OCI-M1 (cell line): Measurements from ENCODE around the gene NDUFS7.
"Not testable (repeated sequence)": the region's sequence is repeated elsewhere in the genome, so short reads cannot be mapped to it uniquely, and the experiment has no call there.

Experiments used
- DNase-seq: peaks from one replicate; lab custom pipeline; 2025; lab: John Stamatoyannopoulos, UW

NDUFS7 gene

GRCh38 chr19:1418951-1419738 is 35.4 kb downstream of the NDUFS7 start:
- DNase-seq: no peak

- not testable (repeated sequence) for DNase-seq
Observed at GRCh38 chr19:1420085-1420484, 36.4 kb downstream of the NDUFS7 start.

- no peak for DNase-seq
Observed at GRCh38 chr19:1420590-1420989, 36.9 kb downstream of the NDUFS7 start.

GRCh38 chr19:1421218-1421957 is 37.7 kb downstream of the NDUFS7 start:
- no peak for DNase-seq

GRCh38 chr19:1421958-1422305 is 38.2 kb downstream of the NDUFS7 start:
- DNase-seq: no peak

DNA sequence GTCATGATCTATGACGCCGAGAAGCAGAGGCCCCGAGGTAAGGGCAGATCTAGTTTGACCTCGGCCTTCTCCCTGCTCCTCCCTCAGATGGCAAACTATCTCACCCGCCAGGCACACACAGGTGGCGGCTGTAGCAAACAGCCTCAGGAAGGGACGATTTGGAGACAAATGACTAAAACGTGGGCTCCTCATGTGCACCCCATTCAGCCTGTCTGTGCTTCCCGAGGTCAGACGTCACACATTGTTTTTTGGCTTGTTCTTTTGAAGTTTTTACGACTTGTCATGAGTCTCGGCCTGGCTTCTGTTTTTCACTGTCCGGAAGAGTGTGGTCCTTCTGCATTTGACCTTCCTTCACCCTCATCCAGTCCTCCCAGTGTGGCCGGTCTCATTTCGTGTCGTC is 38.7 kb downstream of the NDUFS7 start:
- DNase-seq: no peak

GRCh38 chr19:1422943-1423342 is 39.2 kb downstream of the NDUFS7 start:
- DNase-seq: no peak

GRCh38 chr19:1423436-1424191 is 39.9 kb downstream of the NDUFS7 start:
- DNase-seq: no peak

DNA sequence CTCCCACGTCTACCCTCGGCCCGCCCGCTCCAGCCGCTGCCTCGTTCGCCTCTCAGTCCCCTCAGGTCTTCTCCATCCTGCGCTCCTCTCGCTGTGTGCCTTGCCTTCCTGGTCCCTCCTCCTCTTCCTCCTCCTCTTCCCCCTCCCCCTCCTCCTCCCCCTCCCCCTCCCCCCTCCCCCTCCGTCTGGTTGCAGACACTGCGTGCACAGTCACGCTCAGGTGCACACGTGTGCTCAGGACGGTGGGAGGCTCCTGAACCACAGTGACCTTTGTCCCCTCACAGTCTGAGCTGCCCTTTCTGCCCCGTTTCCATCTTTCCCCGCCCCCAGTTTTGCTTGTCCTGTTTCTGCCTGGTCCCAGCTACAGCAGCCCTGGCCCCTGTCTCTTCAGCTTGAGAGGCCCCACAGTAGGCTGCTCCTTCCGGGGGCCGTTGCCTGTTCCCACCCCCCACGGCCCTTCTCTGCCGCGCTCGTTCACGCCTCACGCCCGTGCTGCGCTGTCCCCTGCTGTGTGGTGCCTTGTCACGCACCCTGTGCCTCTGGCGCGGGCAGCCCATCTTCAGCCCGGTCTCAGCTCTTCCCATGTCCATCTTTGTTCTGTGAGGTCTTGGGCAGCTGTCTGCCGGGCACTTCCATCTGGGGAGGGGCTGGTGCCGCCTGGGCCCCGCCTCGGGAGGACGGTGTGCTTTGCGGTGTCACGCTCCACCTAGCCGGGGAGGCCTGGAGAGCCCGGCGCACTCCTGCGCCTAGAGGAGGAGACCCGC is 40.7 kb downstream of the NDUFS7 start:
- no peak for DNase-seq

DNA sequence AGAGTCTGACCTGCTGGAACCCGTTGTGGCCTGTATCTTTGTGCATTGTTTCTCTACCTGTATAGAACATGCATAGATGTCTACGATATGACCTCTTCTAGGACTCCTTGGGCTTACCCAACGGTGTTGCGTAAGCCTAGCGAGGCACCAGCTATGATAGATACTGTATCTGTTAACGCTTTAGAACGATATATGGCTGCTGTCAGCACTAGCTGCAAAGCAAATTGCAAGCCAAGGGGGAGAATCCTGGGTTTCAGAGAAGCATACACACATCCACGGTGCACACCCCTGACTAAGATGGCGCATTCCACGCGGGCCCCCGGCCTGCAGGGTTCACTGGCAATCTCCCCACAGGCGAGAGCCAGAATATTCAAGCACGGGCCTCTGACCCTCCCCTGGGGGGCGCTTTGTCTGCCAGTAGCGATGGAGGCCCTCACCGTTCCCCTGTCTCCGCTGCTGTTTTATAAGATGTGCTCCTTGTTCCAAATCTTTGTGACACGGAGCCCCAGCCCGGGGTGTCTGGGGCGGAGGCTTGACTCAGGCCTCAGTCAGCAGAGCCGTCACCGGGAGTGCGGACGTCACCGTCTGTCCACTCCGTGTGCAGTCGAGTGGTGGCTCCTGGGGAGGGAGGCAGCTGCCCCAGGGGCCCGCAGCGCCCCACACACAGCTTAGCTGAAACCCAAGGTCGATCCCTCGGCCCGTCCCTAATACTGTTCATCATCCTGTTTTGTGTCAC is 41.6 kb downstream of the NDUFS7 start:
- DNase-seq: no peak

- no peak for DNase-seq
Observed at GRCh38 chr19:1425902-1426301, 42.2 kb downstream of the NDUFS7 start.

GRCh38 chr19:1426736-1427135 is 43.0 kb downstream of the NDUFS7 start:
- no peak for DNase-seq

DNA sequence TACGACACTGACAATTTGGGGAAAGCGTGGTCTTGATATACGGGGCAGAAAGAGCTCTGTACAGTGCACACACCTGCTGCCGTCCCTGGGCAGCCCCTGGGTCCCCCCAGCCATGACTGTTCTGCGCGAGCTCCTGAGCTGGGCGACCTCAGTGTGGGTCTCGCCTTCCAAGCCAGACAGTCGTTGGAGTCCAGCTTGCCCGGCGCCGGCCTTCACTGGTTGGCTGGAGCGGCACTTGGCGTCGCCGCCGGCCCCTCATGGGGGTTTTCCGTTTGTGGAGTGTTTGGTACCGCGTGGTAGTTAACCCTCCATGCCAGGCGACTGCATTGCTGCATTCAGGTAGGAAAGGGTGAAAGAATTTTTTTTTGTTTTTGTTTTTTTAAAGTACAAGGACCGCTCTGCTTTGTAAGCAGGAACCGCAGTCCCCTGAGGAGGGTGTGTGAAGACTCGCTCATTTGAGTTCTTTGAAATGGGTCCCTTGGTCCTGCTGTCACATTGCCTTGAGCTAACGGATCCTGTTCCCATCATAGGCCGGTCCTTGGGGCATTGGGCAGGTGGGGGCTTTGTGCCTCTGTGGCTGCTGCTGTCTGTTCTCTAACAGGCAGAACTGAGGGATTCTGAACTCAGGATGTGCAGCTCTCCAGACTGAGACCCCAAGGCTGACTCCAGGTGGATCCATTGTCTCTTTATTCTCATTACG is 43.7 kb downstream of the NDUFS7 start:
- no peak for DNase-seq

- no peak for DNase-seq
Observed at GRCh38 chr19:1428738-1429391, 45.2 kb downstream of the NDUFS7 start.

- no peak for DNase-seq
Observed at GRCh38 chr19:1429750-1430149, 46.0 kb downstream of the NDUFS7 start.

- no peak for DNase-seq
Observed at GRCh38 chr19:1430246-1430645, 46.5 kb downstream of the NDUFS7 start.

GRCh38 chr19:1431759-1432506 is 48.2 kb downstream of the NDUFS7 start:
- no peak for DNase-seq

DNA sequence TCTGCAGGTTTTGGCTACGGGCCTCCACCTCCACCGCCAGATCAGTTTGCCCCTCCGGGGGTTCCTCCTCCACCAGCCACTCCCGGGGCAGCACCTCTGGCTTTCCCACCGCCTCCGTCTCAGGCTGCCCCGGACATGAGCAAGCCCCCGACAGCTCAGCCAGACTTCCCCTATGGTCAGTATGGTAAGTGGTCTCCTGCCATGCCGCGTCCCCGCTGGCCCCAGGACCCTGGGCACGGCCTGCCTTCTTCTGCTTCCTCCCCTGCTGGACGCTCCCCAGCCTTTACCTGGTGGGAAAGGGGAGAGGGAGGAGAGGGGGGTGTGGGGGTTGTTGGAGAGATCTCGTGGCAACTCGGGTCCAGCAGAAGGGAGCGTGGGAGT is 48.8 kb downstream of the NDUFS7 start:
- DNase-seq: no peak
